Spleen (tissue), 11 donors: ENCODE measurements around the gene SETMAR. TPM values are rescaled to one million over a fixed set of nuclear protein-coding genes. Genes with fewer than 3 reads are reported as not detected.

Experiments
- DNase-seq: peaks from one replicate; pipeline ENCODE4 v3.0.0-alpha.2; 2020
- H3K27ac ChIP-seq, 8 donors: fragments of 200-600 bp; sonication (generic) in 7 of 8; 1 replicate in 4 of 8; 2 replicates in 4 of 8; pipeline versions ENCODE4 v1.5.0 to v1.8.0; 2016 to 2021; ENCODE audit warnings: inconsistent platforms in 4 of 8, mild to moderate bottlenecking in 4 of 8, moderate library complexity in 1 of 8
- H3K27me3 ChIP-seq, 7 donors: fragments of 200-600 bp; sonication (generic) in 6 of 7; replicated peaks in 1 of 7; 1 replicate in 4 of 7; 2 replicates in 3 of 7; pipeline versions ENCODE4 v1.5.0 to v1.8.0; 2016 to 2021; ENCODE audit warnings: inconsistent platforms in 3 of 7, mild to moderate bottlenecking in 1 of 7
- H3K36me3 ChIP-seq, 6 donors: fragments of 200-600 bp; sonication (generic) in 5 of 6; 1 replicate in 4 of 6; 2 replicates in 2 of 6; pipeline versions ENCODE4 v1.5.0 to v1.8.0; 2016 to 2021; ENCODE audit warnings: inconsistent platforms in 2 of 6
- H3K4me1 ChIP-seq, 6 donors: fragments of 200-600 bp; sonication (generic) in 5 of 6; 1 replicate in 3 of 6; 2 replicates in 3 of 6; pipeline versions ENCODE4 v1.5.0 to v1.8.0; 2016 to 2021; ENCODE audit warnings: inconsistent platforms in 3 of 6
- H3K4me3 ChIP-seq, 8 donors: fragments of 200-600 bp; sonication (generic) in 7 of 8; 1 replicate in 4 of 8; 2 replicates in 4 of 8; pipeline versions ENCODE4 v1.5.0 to v1.8.0; 2016 to 2021; ENCODE audit warnings: inconsistent platforms in 4 of 8, mild to moderate bottlenecking in 4 of 8, moderate library complexity in 2 of 8
- H3K9me3 ChIP-seq, 8 donors: fragments of 200-600 bp; sonication (generic) in 7 of 8; 1 replicate in 4 of 8; 2 replicates in 4 of 8; pipeline versions ENCODE4 v1.5.0 to v1.8.0; 2016 to 2021; ENCODE audit warnings: inconsistent platforms in 4 of 8
- CTCF ChIP-seq, 11 experiments: fragments of 200-600 bp in 7 of 11; fragments of 450-650 bp in 4 of 11; sonication (generic) in 4 of 11; IDR thresholded peaks in 8 of 11; conservative IDR thresholded peaks in 3 of 11; 1 replicate in 7 of 11; 2 replicates in 4 of 11; pipeline versions ENCODE4 v1.4.0 to v1.8.0; 2016 to 2021; ENCODE audit warnings: antibody characterized with exemption in 11 of 11, inconsistent platforms in 4 of 11, mild to moderate bottlenecking in 1 of 11
- POLR2A ChIP-seq, 3 donors: fragments of 450-650 bp; IDR thresholded peaks; one replicate each; pipeline ENCODE4 v1.5.1; 2017; ENCODE audit warnings: antibody characterized with exemption in 3 of 3, mild to moderate bottlenecking in 1 of 3
- POLR2AphosphoS5 ChIP-seq, 3 donors: sonication (generic); formaldehyde crosslinking; IDR thresholded peaks; one replicate each; pipeline ENCODE4 v1.5.1; 2017; ENCODE audit warnings: antibody characterized with exemption in 3 of 3
- WGBS, 5 donors: extraction: QIAGEN DNeasy Blood & Tissue Kit in 3 of 5; methylation state at CpG; one replicate each; pipeline versions ENCODE4 v1.1.5 to v1.1.7; 2013 to 2018; 5-methylcytosine and 5-hydroxymethylcytosine counted together
- intact Hi-C: fragments of 100-400 bp; cut with DNase I; formaldehyde crosslinking; loops from one replicate; pipeline ENCODE4 v1.15.0; 2023; ENCODE audit warnings: low total_unique reads
- polyA plus RNA-seq, 3 donors: library from polyadenylated mRNA; stranded (reverse); fragments of 200-250 nt; gene quantifications; one replicate each; pipeline ENCODE4 v1.2.1, GENCODE V29; 2013
- total RNA-seq, 7 donors: library from RNA; depleted of rRNA in 3 of 7; stranded (reverse); fragments of >200 nt in 3 of 7; fragmentation: NEBNext Ultra II Directional in 4 of 7; extraction: Animal tissue kit (Norgen Biotek cat#: 25700) in 4 of 7; gene quantifications; one replicate each; pipeline versions ENCODE4 v1.1.0 to v1.2.1, GENCODE V29; 2016 to 2021
- donor health status: healthy with polysubstance abuse.
- donor health status: DM: no; HTN: no; CAD: no; lungs with moderate emphysema.
- donor health status: DM: no; HTN: no; CAD: no.
- donor health status: Bipolar disorder and iron deficiency.
- donor health status: healthy.
- donor health status: DM: no; HTN: no; CAD: no.
- donor health status: DM: yes; HTN: yes; CAD: no.

The SETMAR gene
- total and polyA plus RNA-seq, 10 donors: 7.8 to 17.8 (median 10.1) TPM

GRCh38 chr3:4306860-4307259 is 3.7 kb downstream of the SETMAR start:
- Histone ChIP-seq H3K9me3 (no peaks in the 10 kb centered on the region), H3K27ac (peak overlapping the region in 7 of 8 donors; percentile 4 to 48 (median 38)), H3K4me3 (no peak overlapping the region), H3K4me1 (peaks cover 0 to 44% (median 25%) of the 10 kb centered on the region in 6 donors), H3K36me3 (peaks cover 0 to 12% (median 0%) of the 10 kb centered on the region in 6 donors), H3K27me3 (no peaks in the 10 kb centered on the region)
- TF ChIP-seq CTCF (IDR thresholded peaks at IDR 0.05 in 8 of 11, conservative IDR thresholded peaks at IDR 0.05 in 3 of 11) (no peak), POLR2A (IDR thresholded peaks at IDR 0.05) (no peak), POLR2AphosphoS5 (IDR thresholded peaks at IDR 0.05) (no peak)
- WGBS, 5 donors: 85 to 90% (median 88%) methylated on average over 2 of the region's 2 CpGs
- intact Hi-C loops: no loop called here
- DNase-seq: no peak

GRCh38 chr3:4309491-4310128 is 6.4 kb downstream of the SETMAR start:
- TF ChIP-seq POLR2AphosphoS5 (IDR thresholded peaks at IDR 0.05) (no peak), POLR2A (IDR thresholded peaks at IDR 0.05) (no peak), CTCF (IDR thresholded peaks at IDR 0.05 in 8 of 11, conservative IDR thresholded peaks at IDR 0.05 in 3 of 11) (no peak)
- H3K9me3 ChIP-seq: no peaks in the 10 kb centered on the region
- H3K4me3 ChIP-seq: no peak overlapping the region
- peaks cover 0 to 28% (median 5%) of the 10 kb centered on the region in 6 donors for H3K36me3 ChIP-seq
- intact Hi-C loops: no loop called here
- no peaks in the 10 kb centered on the region for H3K27me3 ChIP-seq
- 59 to 82% (median 64%) methylated on average over 3 of the region's 3 CpGs for WGBS, 5 donors
- no peak for DNase-seq
- peaks cover 0 to 27% (median 15%) of the 10 kb centered on the region in 6 donors for H3K4me1 ChIP-seq
- H3K27ac ChIP-seq: peak overlapping the region in 2 of 8 donors; percentile 5 to 13

- 70 to 81% (median 77%) methylated on average over 3 of the region's 3 CpGs for WGBS, 5 donors
- peaks cover 0 to 14% (median 6%) of the 10 kb centered on the region in 6 donors for H3K4me1 ChIP-seq
- H3K27me3 ChIP-seq: no peaks in the 10 kb centered on the region
- TF ChIP-seq CTCF (IDR thresholded peaks at IDR 0.05 in 8 of 11, conservative IDR thresholded peaks at IDR 0.05 in 3 of 11): no peak
- no peak for TF ChIP-seq POLR2A (IDR thresholded peaks at IDR 0.05)
- TF ChIP-seq POLR2AphosphoS5 (IDR thresholded peaks at IDR 0.05): no peak
- no peak for DNase-seq
- no peaks in the 10 kb centered on the region for H3K9me3 ChIP-seq
- peak overlapping the region in 1 of 8 donors; percentile 14 for H3K27ac ChIP-seq
- intact Hi-C loops: no loop called here
- H3K4me3 ChIP-seq: no peak overlapping the region
- peaks cover 0 to 38% (median 5%) of the 10 kb centered on the region in 6 donors for H3K36me3 ChIP-seq
Observed at GRCh38 chr3:4310971-4311370, 7.8 kb downstream of the SETMAR start.

- intact Hi-C loops: no loop called here
- Histone ChIP-seq H3K4me3 (no peak overlapping the region), H3K9me3 (no peaks in the 10 kb centered on the region), H3K4me1 (peaks cover 0 to 9% (median 6%) of the 10 kb centered on the region in 6 donors), H3K27me3 (no peaks in the 10 kb centered on the region), H3K36me3 (peaks cover 0 to 43% (median 8%) of the 10 kb centered on the region in 6 donors), H3K27ac (peak overlapping the region in 1 of 8 donors; percentile 14)
- TF ChIP-seq CTCF (IDR thresholded peaks at IDR 0.05 in 8 of 11, conservative IDR thresholded peaks at IDR 0.05 in 3 of 11) (no peak), POLR2A (IDR thresholded peaks at IDR 0.05) (no peak), POLR2AphosphoS5 (IDR thresholded peaks at IDR 0.05) (no peak)
- no peak for DNase-seq
Observed at GRCh38 chr3:4311496-4311895, 8.3 kb downstream of the SETMAR start.
